WTC11 (cell line): ENCODE measurements around the gene CRACR2B. TPM values are rescaled to one million over a fixed set of nuclear protein-coding genes. Genes with fewer than 3 reads are reported as not detected.
A peak's percentile ranks its signal among the peaks of the same experiment; 100 is the strongest.

ENCODE experiments used
- ATF3 ChIP-seq: sonication (generic); formaldehyde crosslinking; conservative IDR thresholded peaks from 2 replicates; pipeline ENCODE4 v1.8.1; 2022; ENCODE audit warnings: mild to moderate bottlenecking, missing genetic modification reagents
- CBFB ChIP-seq: sonication (generic); formaldehyde crosslinking; IDR thresholded peaks from 2 replicates; pipeline ENCODE4 v1.8.1; 2022; ENCODE audit warnings: mild to moderate bottlenecking, low read depth, missing genetic modification reagents
- CREM ChIP-seq: sonication (generic); formaldehyde crosslinking; IDR thresholded peaks from 2 replicates; pipeline ENCODE4 v1.8.1; 2022; ENCODE audit warnings: mild to moderate bottlenecking, missing genetic modification reagents, moderate library complexity
- E2F1 ChIP-seq: sonication (generic); formaldehyde crosslinking; IDR thresholded peaks from 2 replicates; pipeline ENCODE4 v1.8.0; 2022; ENCODE audit warnings: mild to moderate bottlenecking, missing genetic modification reagents
- E2F4 ChIP-seq: sonication (generic); formaldehyde crosslinking; IDR thresholded peaks from 2 replicates; pipeline ENCODE4 v1.8.1; 2022; ENCODE audit warnings: low read depth, mild to moderate bottlenecking, moderate library complexity, missing genetic modification reagents, borderline replicate concordance
- E2F5 ChIP-seq: sonication (generic); formaldehyde crosslinking; IDR thresholded peaks from 2 replicates; pipeline ENCODE4 v1.8.1; 2022; ENCODE audit warnings: mild to moderate bottlenecking, moderate library complexity, missing genetic modification reagents
- ELF4 ChIP-seq: sonication (generic); formaldehyde crosslinking; IDR thresholded peaks from 2 replicates; pipeline ENCODE4 v1.8.1; 2022; ENCODE audit warnings: low read depth, mild to moderate bottlenecking, moderate library complexity, missing genetic modification reagents
- EMX1 ChIP-seq: fragments of 250-450 bp; sonication (Bioruptor Pico); IDR thresholded peaks from 2 replicates; pipeline ENCODE4 v1.8.0; 2021; ENCODE audit warnings: mild to moderate bottlenecking
- ERG ChIP-seq: fragments of 250-450 bp; sonication (Bioruptor Pico); IDR thresholded peaks from 2 replicates; pipeline ENCODE4 v1.8.0; 2021; ENCODE audit warnings: mild to moderate bottlenecking
- GRHL2 ChIP-seq: fragments of 250-450 bp; sonication (Bioruptor Pico); IDR thresholded peaks from 2 replicates; pipeline ENCODE4 v1.8.0; 2022; ENCODE audit warnings: mild to moderate bottlenecking, moderate library complexity; ENCODE audit not compliant: insufficient replicate concordance, severe bottlenecking
- HMGA2 ChIP-seq: fragments of 250-450 bp; sonication (Bioruptor Pico); IDR thresholded peaks from 2 replicates; pipeline ENCODE4 v1.4.0; 2021; ENCODE audit warnings: mild to moderate bottlenecking, moderate library complexity
- IRF2 ChIP-seq: sonication (generic); formaldehyde crosslinking; IDR thresholded peaks from 2 replicates; pipeline ENCODE4 v1.8.0; 2022; ENCODE audit warnings: low read depth, missing genetic modification reagents, borderline replicate concordance
- JAZF1 ChIP-seq: fragments of 250-450 bp; sonication (Bioruptor Pico); IDR thresholded peaks from 2 replicates; pipeline ENCODE4 v1.9.0; 2021; ENCODE audit warnings: moderate library complexity, mild to moderate bottlenecking, inconsistent platforms
- KAT7 ChIP-seq: sonication (generic); formaldehyde crosslinking; IDR thresholded peaks from 2 replicates; pipeline ENCODE4 v1.8.1; 2023; ENCODE audit warnings: missing genetic modification reagents, mild to moderate bottlenecking, borderline replicate concordance
- NR3C1 ChIP-seq: sonication (generic); formaldehyde crosslinking; conservative IDR thresholded peaks from 2 replicates; pipeline ENCODE4 v1.8.1; 2023; ENCODE audit warnings: low read depth, mild to moderate bottlenecking, missing genetic modification reagents
- PRDM15 ChIP-seq: sonication (generic); formaldehyde crosslinking; IDR thresholded peaks from 2 replicates; pipeline ENCODE4 v1.8.0; 2022; ENCODE audit warnings: missing genetic modification reagents
- RELA ChIP-seq: sonication (generic); formaldehyde crosslinking; IDR thresholded peaks from 2 replicates; pipeline ENCODE4 v1.8.1; 2022; ENCODE audit warnings: missing genetic modification reagents, mild to moderate bottlenecking, borderline replicate concordance
- RORB ChIP-seq: fragments of 250-450 bp; sonication (Bioruptor Pico); IDR thresholded peaks from 2 replicates; pipeline ENCODE4 v1.9.0; 2021; ENCODE audit warnings: mild to moderate bottlenecking
- USF1 ChIP-seq: sonication (generic); formaldehyde crosslinking; IDR thresholded peaks from 2 replicates; pipeline ENCODE4 v1.8.0; 2022; ENCODE audit warnings: mild to moderate bottlenecking, missing genetic modification reagents
- ZBTB43 ChIP-seq: sonication (generic); formaldehyde crosslinking; IDR thresholded peaks from 2 replicates; pipeline ENCODE4 v1.8.1; 2023; ENCODE audit warnings: mild to moderate bottlenecking, missing genetic modification reagents
- ZNF263 ChIP-seq: sonication (generic); formaldehyde crosslinking; IDR thresholded peaks from 2 replicates; pipeline ENCODE4 v1.8.1; 2022; ENCODE audit warnings: low read depth, mild to moderate bottlenecking, moderate library complexity, missing genetic modification reagents
- ZNF281 ChIP-seq: sonication (generic); formaldehyde crosslinking; IDR thresholded peaks from 2 replicates; pipeline ENCODE4 v1.8.0; 2023; ENCODE audit warnings: mild to moderate bottlenecking, missing genetic modification reagents
- ZSCAN18 ChIP-seq: fragments of 250-450 bp; sonication (Bioruptor Pico); IDR thresholded peaks from 2 replicates; pipeline ENCODE4 v2.1.2; 2022; ENCODE audit warnings: mild to moderate bottlenecking, moderate library complexity
- total RNA-seq: library from RNA; stranded (reverse); gene quantifications from 3 replicates; pipeline ENCODE4 v1.2.3, GENCODE V29; 2021

Gene CRACR2B
- total RNA-seq, 1 experiment from 2014 or later: 46.5 TPM

GRCh38 chr11:827146-827896 is 398 bp upstream of the CRACR2B start (continued):
- TF ChIP-seq E2F5: peak; percentile 39; the same call in 1 of the 2 replicates
- TF ChIP-seq EMX1 (CRISPR knock-in tag): no peak
- no peak for TF ChIP-seq ZNF263 (CRISPR knock-in tag)
- TF ChIP-seq ZNF281 (CRISPR knock-in tag): 0 out of 2 replicates have a peak, but pooled peaks have one; percentile 43
- no peak for TF ChIP-seq ERG
- no peak for TF ChIP-seq E2F4 (CRISPR knock-in tag)
- no peak for TF ChIP-seq USF1 (CRISPR knock-in tag)
- TF ChIP-seq RELA (CRISPR knock-in tag): no peak; the same call in 1 of the 2 replicates
- no peak for TF ChIP-seq CREM (CRISPR knock-in tag)
- 0 out of 2 replicates have a peak, but pooled peaks have one; percentile 26 for TF ChIP-seq CBFB
- TF ChIP-seq IRF2 (CRISPR knock-in tag): no peak
- TF ChIP-seq GRHL2: no peak
- peak; percentile 86 for TF ChIP-seq PRDM15 (CRISPR knock-in tag)
- TF ChIP-seq ELF4 (CRISPR knock-in tag): no peak
- no peak for TF ChIP-seq ZBTB43 (CRISPR knock-in tag)
- no peak; the same call in 1 of the 2 replicates for TF ChIP-seq KAT7
- no peak; the same call in 1 of the 2 replicates for TF ChIP-seq NR3C1 (CRISPR knock-in tag)
- TF ChIP-seq JAZF1 (CRISPR knock-in tag): no peak
- TF ChIP-seq E2F1 (CRISPR knock-in tag): no peak
- TF ChIP-seq ZSCAN18 (CRISPR knock-in tag): no peak
- no peak for TF ChIP-seq HMGA2 (CRISPR knock-in tag)
- no peak for TF ChIP-seq ATF3 (CRISPR knock-in tag)
- TF ChIP-seq RORB: no peak
- TF ChIP-seq, all 79 proteins: peak for 15
